ENCODE measurements around the gene MYRF. TPM values are rescaled to one million over a fixed set of nuclear protein-coding genes. Genes with fewer than 3 reads are reported as not detected.

Gene MYRF
- total and polyA plus RNA-seq, 2 of the 4 experiments (the other 2 are of a cell fraction): 1.6 to 10.7 TPM

DNA sequence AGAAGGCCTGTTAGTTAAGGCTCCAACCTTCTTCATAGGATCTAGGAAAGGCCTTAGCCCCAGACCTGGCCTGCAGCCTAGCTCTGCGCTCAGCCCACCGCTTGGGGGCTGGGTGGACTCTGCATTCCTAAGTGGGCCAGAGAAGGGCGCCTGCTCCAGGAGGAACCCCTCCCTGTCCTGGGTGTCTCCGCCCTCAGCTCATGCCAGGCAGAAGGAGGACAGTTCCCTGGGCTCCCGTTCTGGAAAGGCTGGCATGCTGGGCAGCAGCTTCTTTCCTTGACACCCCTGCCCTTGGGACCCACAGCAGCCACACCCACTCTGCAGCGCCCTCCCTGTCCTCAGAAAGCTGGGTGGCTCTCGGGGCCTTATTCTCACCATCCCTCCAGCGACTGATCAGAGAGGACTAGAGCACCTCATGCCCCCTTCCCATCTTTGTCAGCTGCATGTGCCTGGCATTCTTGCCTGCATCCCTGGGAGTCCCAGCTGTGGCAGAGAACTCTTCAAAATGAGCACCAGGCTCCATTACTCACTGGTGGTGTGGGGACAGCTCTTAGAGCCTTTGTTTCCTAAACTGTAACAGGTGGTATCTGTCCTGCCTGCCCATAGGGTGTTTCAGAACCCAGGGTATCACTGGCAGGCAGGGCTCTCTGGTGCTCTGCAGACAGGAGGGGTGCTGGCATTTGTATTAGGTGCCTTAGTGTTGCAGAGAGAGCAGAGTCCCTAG lies 20.3 kb upstream of the MYRF start:
- no peak overlapping the region for H2AK9ac ChIP-seq (replicated peaks; ENCODE audit: low read depth, low read length, poor library complexity)
- H3K4me1 ChIP-seq (ENCODE audit: control insufficient read depth, insufficient read depth, low read length): peaks cover 3% of the 10 kb centered on the region; the same call in 1 of the 2 replicates
- no peaks in the 10 kb centered on the region for H3K9me1 ChIP-seq (ENCODE audit: insufficient read depth, low read length)
- BruUV-seq (replicated peaks): no TSS peak
- no peak overlapping the region for H2AFZ ChIP-seq (replicated peaks; ENCODE audit: low read length, poor library complexity)
- no peaks in the 10 kb centered on the region for H3K9me3 ChIP-seq (ENCODE audit: control insufficient read depth, insufficient read depth, low read length)
- no peaks in the 10 kb centered on the region; the same call in 1 of the 2 replicates for H4K20me1 ChIP-seq (ENCODE audit: insufficient read depth, low read length)
- H2BK20ac ChIP-seq (ENCODE audit: low read depth, low read length): no peak overlapping the region
- intact Hi-C loops (cut with micrococcal nuclease): loop anchor here (2.0 to 10.0 kb wide), 2 partner anchors 87 to 147 kb away; partner anchors contain the start of gene SYT7
- H4K5ac ChIP-seq (ENCODE audit: low read depth, low read length): no peak overlapping the region
- ATAC-seq (ENCODE audit: low read depth) (no peak), DNase-seq (no peak)
- no peaks in the 10 kb centered on the region for H3K79me1 ChIP-seq (ENCODE audit: low read depth in 1 of 2, low read length in 2 of 2)
- no peak overlapping the region for H3K4me2 ChIP-seq (ENCODE audit: low read depth, low read length)
- no peak overlapping the region for H3K23ac ChIP-seq (ENCODE audit: low read depth, low read length)
- ChIA-PET POLR2A (ENCODE audit: unreplicated experiment) (no interaction called here), CTCF (no interaction called here)
- H4K91ac ChIP-seq (ENCODE audit: insufficient read depth, low read depth, low read length): no peak overlapping the region
- no peak overlapping the region for H4K8ac ChIP-seq (ENCODE audit: low read depth in 2 of 2, low read length in 2 of 2)
- H3K27me3 ChIP-seq (ENCODE audit: control insufficient read depth, insufficient read depth, low read length): no peaks in the 10 kb centered on the region
- H3K18ac ChIP-seq (ENCODE audit: low read depth, low read length): no peak overlapping the region
- no peak overlapping the region for H3K56ac ChIP-seq (ENCODE audit: extremely low read depth, insufficient read depth, low read length)
- WGBS, 2 experiments (ENCODE audit: extremely low coverage in 2 of 2, insufficient read length in 1 of 2): 96% methylated on average over 3 of the region's 8 CpGs; no CpG with 5 or more reads in 1 of the 2 experiments
- no peak overlapping the region for H2BK5ac ChIP-seq (ENCODE audit: low read depth, low read length, poor library complexity, severe bottlenecking)
- H3K14ac ChIP-seq (replicated peaks; ENCODE audit: low read depth, low read length): no peak overlapping the region
- H2AK5ac ChIP-seq (ENCODE audit: low read depth, low read length): no peak overlapping the region
- H3K9ac ChIP-seq (ENCODE audit: low read depth, low read length): no peak overlapping the region
- H2BK15ac ChIP-seq (ENCODE audit: low read depth, low read length): no peak overlapping the region
- no peak for TF ChIP-seq CHD1 (IDR thresholded peaks at IDR 0.05; ENCODE audit: low read depth, low read length)
- no peak for TF ChIP-seq SMC3 (IDR thresholded peaks at IDR 0.05; ENCODE audit: low read depth, low read length)
- no peak for TF ChIP-seq MAZ (IDR thresholded peaks at IDR 0.05; ENCODE audit: borderline replicate concordance, low read depth, low read length)
- no peak for TF ChIP-seq MXI1 (IDR thresholded peaks at IDR 0.05; ENCODE audit: borderline replicate concordance, low read depth, low read length)
- TF ChIP-seq, protein P1, sequence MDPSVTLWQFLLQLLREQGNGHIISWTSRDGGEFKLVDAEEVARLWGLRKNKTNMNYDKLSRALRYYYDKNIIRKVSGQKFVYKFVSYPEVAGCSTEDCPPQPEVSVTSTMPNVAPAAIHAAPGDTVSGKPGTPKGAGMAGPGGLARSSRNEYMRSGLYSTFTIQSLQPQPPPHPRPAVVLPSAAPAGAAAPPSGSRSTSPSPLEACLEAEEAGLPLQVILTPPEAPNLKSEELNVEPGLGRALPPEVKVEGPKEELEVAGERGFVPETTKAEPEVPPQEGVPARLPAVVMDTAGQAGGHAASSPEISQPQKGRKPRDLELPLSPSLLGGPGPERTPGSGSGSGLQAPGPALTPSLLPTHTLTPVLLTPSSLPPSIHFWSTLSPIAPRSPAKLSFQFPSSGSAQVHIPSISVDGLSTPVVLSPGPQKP (IDR thresholded peaks at IDR 0.05; ENCODE audit: borderline replicate concordance, low read depth, low read length): no peak
- no peak for TF ChIP-seq NFE2L2 (IDR thresholded peaks at IDR 0.05; ENCODE audit: low read depth, low read length)
- no peak for TF ChIP-seq FOS (IDR thresholded peaks at IDR 0.05; ENCODE audit: low read depth, low read length)
- H3K4me3 ChIP-seq (ENCODE audit: insufficient read depth, low read depth, low read length): no peak overlapping the region
- dilution Hi-C loops (cut with HindIII; ENCODE audit: low sequenced_read_pairs, unreplicated experiment): no loop called here
- H3K4ac ChIP-seq (ENCODE audit: low read depth, low read length): no peak overlapping the region
- H3K27ac ChIP-seq (ENCODE audit: insufficient read depth, low read length): no peak overlapping the region
- in situ Hi-C loops (cut with MboI; ENCODE audit: low sequenced_read_pairs): no loop called here
- H2BK120ac ChIP-seq (ENCODE audit: low read depth, low read length): no peak overlapping the region
- peaks cover 10% of the 10 kb centered on the region; the same call in 1 of the 2 replicates for H3K36me3 ChIP-seq (ENCODE audit: control insufficient read depth, insufficient read depth, low read length)
